ENCODE data around the gene EYS. TPM values are rescaled to one million over a fixed set of nuclear protein-coding genes. Genes with fewer than 3 reads are reported as not detected.

EYS gene
- polyA plus RNA-seq, 1 experiment: not detected

GRCh38 chr6:64932486-64932885 is 774.5 kb downstream of the EYS start:
- no peak overlapping the region for H3K4me3 ChIP-seq (ENCODE audit: low read depth, low read length)
- no peak for DNase-seq (ENCODE audit: low read depth, low spot score)
- no peaks in the 10 kb centered on the region for H3K27me3 ChIP-seq (ENCODE audit: control insufficient read depth, insufficient read depth, low read length)
- no peak for TF ChIP-seq CTCF (IDR thresholded peaks at IDR 0.05; ENCODE audit: low read depth, low read length)
- ChIA-PET POLR2A (no interaction called here), CTCF (no interaction called here)
- H3K27ac ChIP-seq (ENCODE audit: low read depth, low read length): no peak overlapping the region
- H3K9me3 ChIP-seq (ENCODE audit: control insufficient read depth, insufficient read depth, low read length): no peaks in the 10 kb centered on the region

DNA sequence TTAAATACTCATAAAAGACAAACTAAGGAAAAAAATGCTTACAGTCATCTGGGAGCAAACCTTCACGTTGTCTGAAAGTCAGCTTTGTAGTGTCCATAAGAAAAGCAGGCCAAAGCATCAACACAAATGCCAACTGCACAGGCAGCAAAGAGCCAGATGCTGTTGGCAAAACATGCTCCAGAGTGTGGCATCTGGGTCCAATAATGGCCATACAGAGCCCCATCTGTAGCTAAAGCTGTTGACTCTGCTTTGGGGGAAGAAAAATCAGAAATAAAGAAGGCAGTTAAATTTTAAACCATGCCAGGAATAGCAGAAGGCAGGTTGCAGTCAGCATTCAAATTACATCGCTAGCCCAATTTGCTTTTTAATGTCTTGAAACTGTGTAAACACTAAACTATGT is 776.3 kb downstream of the EYS start:
- no peak for TF ChIP-seq CTCF (IDR thresholded peaks at IDR 0.05; ENCODE audit: low read depth, low read length)
- ChIA-PET POLR2A (no interaction called here), CTCF (no interaction called here)
- no peaks in the 10 kb centered on the region for H3K27me3 ChIP-seq (ENCODE audit: control insufficient read depth, insufficient read depth, low read length)
- H3K27ac ChIP-seq (ENCODE audit: low read depth, low read length): no peak overlapping the region
- DNase-seq (ENCODE audit: low read depth, low spot score): no peak
- H3K4me3 ChIP-seq (ENCODE audit: low read depth, low read length): no peak overlapping the region
- H3K9me3 ChIP-seq (ENCODE audit: control insufficient read depth, insufficient read depth, low read length): no peaks in the 10 kb centered on the region

GRCh38 chr6:64926051-64926450 is 781.0 kb downstream of the EYS start:
- Histone ChIP-seq H3K4me3 (ENCODE audit: low read depth, low read length) (no peak overlapping the region), H3K9me3 (ENCODE audit: control insufficient read depth, insufficient read depth, low read length) (no peaks in the 10 kb centered on the region), H3K27me3 (ENCODE audit: control insufficient read depth, insufficient read depth, low read length) (no peaks in the 10 kb centered on the region), H3K27ac (ENCODE audit: low read depth, low read length) (no peak overlapping the region)
- CTCF ChIA-PET: no interaction called here
- TF ChIP-seq CTCF (IDR thresholded peaks at IDR 0.05; ENCODE audit: low read depth, low read length): no peak
- POLR2A ChIA-PET: no interaction called here
- DNase-seq (ENCODE audit: low read depth, low spot score): no peak

DNA sequence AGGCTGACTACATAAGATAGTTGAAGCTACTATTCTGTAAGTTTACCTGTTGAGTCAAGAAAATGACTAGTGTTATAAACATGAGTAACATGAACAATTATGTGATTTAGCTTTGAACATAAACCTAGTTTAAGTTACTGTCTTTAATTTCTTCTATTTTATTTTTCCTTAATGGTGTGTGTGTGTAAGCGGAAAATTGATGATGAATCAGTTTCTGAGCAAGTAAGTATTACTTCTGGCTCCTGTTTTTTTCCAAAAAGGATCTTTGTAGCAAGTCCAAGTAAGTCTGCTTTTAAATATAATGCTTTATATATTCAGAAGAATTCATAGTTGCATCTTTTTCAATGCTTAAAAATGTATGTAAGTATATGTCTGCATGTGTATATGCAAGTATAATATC is 786.8 kb downstream of the EYS start:
- Histone ChIP-seq H3K4me3 (ENCODE audit: low read depth, low read length) (no peak overlapping the region), H3K27me3 (ENCODE audit: control insufficient read depth, insufficient read depth, low read length) (no peaks in the 10 kb centered on the region), H3K9me3 (ENCODE audit: control insufficient read depth, insufficient read depth, low read length) (no peaks in the 10 kb centered on the region), H3K27ac (ENCODE audit: low read depth, low read length) (no peak overlapping the region)
- POLR2A ChIA-PET: no interaction called here
- no peak for TF ChIP-seq CTCF (IDR thresholded peaks at IDR 0.05; ENCODE audit: low read depth, low read length)
- CTCF ChIA-PET: no interaction called here
- DNase-seq (ENCODE audit: low read depth, low spot score): no peak

- no peaks in the 10 kb centered on the region for H3K9me3 ChIP-seq (ENCODE audit: control insufficient read depth, insufficient read depth, low read length)
- H3K27me3 ChIP-seq (ENCODE audit: control insufficient read depth, insufficient read depth, low read length): no peaks in the 10 kb centered on the region
- no peak overlapping the region for H3K27ac ChIP-seq (ENCODE audit: low read depth, low read length)
- no peak overlapping the region for H3K4me3 ChIP-seq (ENCODE audit: low read depth, low read length)
- no peak for DNase-seq (ENCODE audit: low read depth, low spot score)
- POLR2A ChIA-PET: no interaction called here
- no peak for TF ChIP-seq CTCF (IDR thresholded peaks at IDR 0.05; ENCODE audit: low read depth, low read length)
- CTCF ChIA-PET: no interaction called here
Measured at GRCh38 chr6:64914124-64914523, 792.9 kb downstream of the EYS start.

All from AG04450 (cell line).